Activated CD8-positive, alpha-beta memory T cell treated with anti-CD3 and anti-CD28 coated beads for 36 hours (primary cell): ENCODE results near the gene ALDH3B2. TPM values are rescaled to one million over a fixed set of nuclear protein-coding genes. Genes with fewer than 3 reads are reported as not detected.
"Not testable (repeated sequence)": the region's sequence is repeated elsewhere in the genome, so short reads cannot be mapped to it uniquely, and the experiment has no call there.

Experiments
- CTCF ChIA-PET: fragments of 350-600 bp; sonication (Branson Sonifier 250); formaldehyde crosslinking; loops from one replicate; lab custom pipeline; 2021; ENCODE audit warnings: antibody characterized with exemption; lab: Charles Lee
- POLR2A ChIA-PET: fragments of 350-600 bp; sonication (Branson Sonifier 250); formaldehyde crosslinking; loops from one replicate; lab custom pipeline; 2021; ENCODE audit warnings: antibody characterized with exemption; lab: Charles Lee
- total RNA-seq, 2 experiments: library from RNA; stranded (reverse); gene quantifications; one replicate each; pipeline ENCODE4 v1.2.3, GENCODE V29; 2021

Gene ALDH3B2
- total RNA-seq, 2 experiments from 2014 or later, result not detected

DNA sequence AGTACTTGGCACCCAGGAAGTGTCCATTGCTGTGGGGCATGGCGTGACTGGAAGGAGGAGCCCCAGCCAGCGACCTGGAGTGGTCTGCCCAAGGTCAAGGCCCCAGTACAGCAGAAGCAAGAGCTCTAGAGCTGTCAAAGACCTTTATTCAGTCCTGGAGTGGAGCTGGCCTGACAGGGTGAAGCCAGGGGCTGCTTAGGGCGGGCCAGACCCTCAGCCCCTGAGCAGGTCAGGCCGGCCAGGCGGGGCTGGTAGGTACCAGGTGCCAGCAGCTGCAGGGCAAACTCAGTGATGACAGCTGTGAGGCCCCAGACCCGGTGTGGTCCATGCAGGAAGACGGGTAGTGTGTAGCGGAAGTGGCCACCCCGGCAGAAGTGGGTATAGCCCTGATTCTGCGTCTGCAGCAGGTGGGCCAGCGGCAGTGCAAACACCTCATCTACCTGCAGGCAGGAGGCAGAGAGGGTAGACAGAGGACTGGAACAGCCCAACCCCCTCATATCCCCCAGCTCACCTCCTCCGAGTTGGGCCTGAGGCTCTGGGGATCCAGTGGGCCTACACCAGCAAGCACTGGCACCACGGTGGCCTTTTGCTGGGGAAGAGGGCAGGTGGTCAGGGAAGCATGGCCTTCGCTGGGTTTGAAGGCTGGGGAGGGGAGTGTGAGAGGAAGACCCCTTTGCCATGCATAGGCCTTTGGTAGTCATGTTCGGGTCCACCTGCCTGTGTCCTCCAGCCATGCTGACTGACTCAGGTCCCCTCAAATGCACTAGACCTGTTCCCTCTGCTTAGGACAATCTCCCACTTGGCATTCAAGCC, 46.4 kb downstream of the ALDH3B2 start:
- ChIA-PET POLR2A (interaction anchor here (2.2 to 3.1 kb wide), 2 partner anchors 12 to 15 kb away, joined by 6 to 18 read pairs; no protein-coding TSS in a partner anchor), CTCF (interaction anchor here (1.0 to 4.6 kb wide), 7 partner anchors 8 to 35 kb away, joined by 3 to 42 read pairs (median 7); no protein-coding TSS in a partner anchor)

DNA sequence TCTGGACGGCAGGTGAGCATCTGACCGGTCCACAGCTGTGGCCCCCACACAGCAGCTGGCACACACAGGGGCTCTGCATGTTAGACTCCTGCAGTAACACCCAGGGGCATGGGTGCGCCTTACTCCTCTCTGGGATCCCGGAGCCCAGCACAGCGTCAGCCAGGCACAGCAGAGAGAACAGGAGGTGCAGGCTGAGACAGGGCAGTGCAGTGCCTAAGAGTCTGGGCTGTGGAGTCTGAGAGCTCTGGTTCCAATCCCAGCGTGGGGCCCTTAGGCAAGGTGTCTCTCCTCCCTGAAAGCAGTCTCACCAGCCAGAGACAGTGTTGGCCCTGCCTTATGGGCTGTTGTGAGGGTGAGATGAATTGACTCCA, 47.0 kb downstream of the ALDH3B2 start:
- POLR2A ChIA-PET, result no interaction called here
- CTCF ChIA-PET, result interaction anchor here (4.6 kb wide), 1 partner anchor 12 kb away, joined by 42 read pairs; no protein-coding TSS in a partner anchor

DNA sequence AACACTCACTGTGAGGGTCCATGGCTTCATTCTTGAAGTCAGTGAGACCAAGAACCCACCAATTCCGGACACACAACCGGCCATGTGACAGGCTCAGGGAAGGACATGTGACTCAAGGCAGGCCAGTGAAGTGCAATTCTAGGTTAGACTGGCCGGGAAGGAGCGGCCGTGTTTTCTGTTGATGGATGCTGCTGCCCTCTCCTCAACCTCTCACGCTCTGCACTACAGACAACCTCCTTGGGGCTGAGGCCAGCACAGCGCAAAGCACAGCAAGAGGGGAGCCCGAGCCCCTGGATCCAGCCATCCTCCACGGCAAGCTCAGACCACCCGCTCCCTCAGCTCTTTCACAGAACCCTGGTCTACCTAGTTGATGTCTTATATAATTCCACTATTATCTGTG, 47.5 kb downstream of the ALDH3B2 start:
- CTCF ChIA-PET, result interaction anchor here (4.6 kb wide), 1 partner anchor 12 kb away, joined by 42 read pairs; no protein-coding TSS in a partner anchor
- POLR2A ChIA-PET, result no interaction called here

DNA sequence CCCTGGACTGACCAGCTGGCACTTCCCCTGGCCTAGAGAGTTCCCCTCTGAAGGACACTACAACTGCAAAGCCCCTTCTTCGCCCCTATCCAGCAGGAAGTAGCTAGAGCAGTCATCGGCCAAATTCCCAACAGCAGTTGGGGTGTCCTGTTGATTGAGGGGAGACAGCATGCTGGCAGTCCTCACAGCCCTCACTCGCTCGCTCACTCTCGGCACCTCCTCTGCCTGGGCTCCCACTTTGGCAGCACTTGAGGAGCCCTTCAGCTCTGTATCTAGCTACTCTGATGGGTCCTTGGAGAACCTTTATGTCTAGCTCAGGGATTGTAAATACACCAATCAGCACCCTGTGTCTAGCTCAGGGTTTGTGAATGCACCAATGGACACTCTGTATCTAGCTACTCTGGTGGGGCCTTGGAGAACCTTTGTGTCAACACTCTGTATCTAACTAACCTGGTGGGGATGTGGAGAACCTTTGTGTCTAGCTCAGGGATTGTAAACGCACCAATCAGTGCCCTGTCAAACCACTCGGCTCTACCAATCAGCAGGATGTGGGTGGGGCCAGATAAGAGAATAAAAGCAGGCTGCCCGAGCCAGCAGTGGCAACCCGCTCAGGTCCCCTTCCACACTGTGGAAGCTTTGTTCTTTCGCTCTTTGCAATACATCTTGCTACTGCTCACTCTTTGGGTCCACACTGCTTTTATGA, 48.1 kb downstream of the ALDH3B2 start:
- POLR2A ChIA-PET, result not testable (repeated sequence)
- CTCF ChIA-PET, result interaction anchor here (0.6 to 4.6 kb wide), 2 partner anchors 11 to 31 kb away, joined by 3 to 42 read pairs; no protein-coding TSS in a partner anchor

DNA sequence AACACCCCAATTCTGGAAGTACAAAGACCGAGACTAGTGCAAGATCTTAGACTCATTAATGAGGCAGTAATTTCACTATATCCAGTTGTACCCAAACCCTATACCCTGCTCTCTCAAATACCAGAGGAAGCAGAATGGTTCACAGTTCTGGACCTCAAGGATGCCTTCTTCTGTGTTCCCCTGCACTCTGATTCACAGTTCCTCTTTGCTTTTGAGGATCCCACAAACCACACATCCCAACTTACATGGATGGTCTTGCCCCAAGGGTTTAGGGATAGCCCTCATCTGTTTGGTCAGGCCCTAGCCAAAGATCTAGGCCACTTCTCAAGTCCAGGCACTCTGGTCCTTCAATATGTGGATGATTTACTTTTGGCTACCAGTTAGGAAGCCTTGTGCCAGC, 50.6 kb downstream of the ALDH3B2 start:
- CTCF ChIA-PET, POLR2A ChIA-PET: not testable (repeated sequence)

DNA sequence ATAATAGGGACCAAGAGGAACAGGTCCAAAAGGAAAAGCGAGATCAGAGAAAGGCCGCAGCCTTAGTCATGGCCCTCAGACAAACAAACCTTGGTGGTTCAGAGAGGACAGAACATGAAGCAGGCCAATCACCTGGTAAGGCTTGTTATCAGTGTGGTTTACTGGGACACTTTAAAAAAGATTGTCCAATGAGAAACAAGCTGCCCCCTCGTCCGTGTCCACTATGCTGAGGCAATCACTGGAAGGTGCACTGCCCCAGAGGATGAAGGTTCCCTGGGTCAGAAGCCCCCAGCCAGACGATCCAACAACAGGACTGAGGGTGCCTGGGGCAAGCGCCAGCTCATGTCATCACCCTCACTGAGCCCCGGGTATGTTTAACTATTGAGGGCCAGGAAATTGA, 51.5 kb downstream of the ALDH3B2 start:
- CTCF ChIA-PET, result not testable (repeated sequence)

DNA sequence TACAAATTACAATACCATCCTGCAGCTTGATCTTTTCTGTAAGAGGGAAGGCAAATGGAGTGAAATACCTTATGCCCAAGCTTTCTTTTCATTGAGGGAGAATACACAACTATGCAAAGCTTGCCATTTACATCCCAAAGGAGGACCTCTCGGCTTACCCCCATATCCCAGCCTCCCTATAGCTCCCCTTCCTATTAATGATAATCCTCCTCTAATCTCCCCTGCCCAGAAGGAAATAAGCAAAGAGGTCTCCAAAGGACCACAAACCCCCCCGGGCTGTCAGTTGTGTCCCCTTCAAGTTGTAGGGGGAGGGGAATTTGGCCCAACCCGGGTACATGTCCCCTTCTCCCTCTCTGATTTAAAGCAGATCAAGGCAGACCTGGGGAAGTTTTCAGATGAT, 52.5 kb downstream of the ALDH3B2 start:
- POLR2A ChIA-PET, result interaction anchor here (0.5 kb wide), 1 partner anchor 20 kb away, joined by 5 read pairs; no protein-coding TSS in a partner anchor
- CTCF ChIA-PET, result not testable (repeated sequence)

More for the DNA sequence above, 51.5 kb downstream of the ALDH3B2 start:
- POLR2A ChIA-PET, result not testable (repeated sequence)

DNA sequence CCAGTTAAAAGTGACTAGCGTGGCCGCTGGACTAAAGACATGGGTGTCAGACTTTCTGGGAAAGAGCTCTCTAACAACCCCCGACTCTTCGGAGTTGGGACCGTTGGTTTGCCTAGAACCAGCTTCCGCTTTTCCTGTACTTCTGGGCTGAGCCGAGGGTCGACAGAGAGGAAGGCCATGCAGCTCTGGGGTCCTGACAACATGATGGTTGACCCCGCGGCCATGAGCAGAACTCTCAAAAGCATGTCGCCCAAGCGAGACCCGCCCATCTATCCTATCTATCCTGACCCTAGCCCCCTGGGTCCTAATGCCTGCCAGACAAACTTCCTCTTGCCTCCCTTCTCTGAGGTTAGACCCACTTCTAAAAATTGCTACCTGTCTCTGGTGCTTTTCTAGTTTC, 53.8 kb downstream of the ALDH3B2 start:
- CTCF ChIA-PET, POLR2A ChIA-PET: not testable (repeated sequence)

DNA sequence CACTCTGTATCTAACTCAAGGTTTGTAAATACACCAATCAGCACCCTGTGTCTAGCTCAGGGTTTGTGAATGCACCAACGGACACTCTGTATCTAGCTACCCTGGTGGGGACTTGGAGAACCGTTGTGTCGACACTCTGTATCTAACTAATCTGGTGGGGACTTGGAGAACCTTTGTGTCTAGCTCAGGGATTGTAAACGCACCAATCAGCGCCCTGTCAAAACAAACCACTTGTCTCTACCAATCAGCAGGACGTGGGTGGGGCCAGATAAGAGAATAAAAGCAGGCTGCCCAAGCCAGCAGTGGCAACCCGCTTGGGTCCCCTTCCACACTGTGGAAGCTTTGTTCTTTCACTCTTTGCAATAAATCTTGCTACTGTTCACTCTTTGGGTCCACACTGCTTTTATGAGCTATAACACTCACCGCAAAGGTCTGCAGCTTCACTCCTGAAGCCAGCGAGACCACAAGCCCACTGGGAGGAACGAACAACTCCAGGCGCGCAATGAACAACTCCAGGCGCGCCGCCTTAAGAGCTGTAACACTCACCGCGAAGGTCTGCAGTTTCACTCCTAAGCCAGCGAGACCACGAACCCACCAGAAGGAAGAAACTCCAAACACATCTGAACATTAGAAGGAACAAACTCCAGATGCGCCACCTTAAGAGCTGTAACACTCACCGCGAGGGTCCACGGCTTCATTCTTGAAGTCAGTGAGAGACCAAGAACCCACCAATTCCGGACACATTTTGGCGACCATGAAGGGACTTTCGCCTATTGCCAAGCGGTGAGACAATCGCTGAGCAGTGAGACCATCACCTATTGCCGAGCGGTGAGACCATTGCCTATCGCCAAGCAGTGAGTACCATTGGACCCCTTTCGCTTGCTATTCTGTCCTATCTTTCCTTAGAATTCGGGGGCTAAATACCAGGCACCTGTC, 54.5 kb downstream of the ALDH3B2 start:
- POLR2A ChIA-PET, result not testable (repeated sequence)
- CTCF ChIA-PET, result interaction anchor here (1.2 kb wide), 1 partner anchor 9 kb away, joined by 3 read pairs; no protein-coding TSS in a partner anchor

DNA sequence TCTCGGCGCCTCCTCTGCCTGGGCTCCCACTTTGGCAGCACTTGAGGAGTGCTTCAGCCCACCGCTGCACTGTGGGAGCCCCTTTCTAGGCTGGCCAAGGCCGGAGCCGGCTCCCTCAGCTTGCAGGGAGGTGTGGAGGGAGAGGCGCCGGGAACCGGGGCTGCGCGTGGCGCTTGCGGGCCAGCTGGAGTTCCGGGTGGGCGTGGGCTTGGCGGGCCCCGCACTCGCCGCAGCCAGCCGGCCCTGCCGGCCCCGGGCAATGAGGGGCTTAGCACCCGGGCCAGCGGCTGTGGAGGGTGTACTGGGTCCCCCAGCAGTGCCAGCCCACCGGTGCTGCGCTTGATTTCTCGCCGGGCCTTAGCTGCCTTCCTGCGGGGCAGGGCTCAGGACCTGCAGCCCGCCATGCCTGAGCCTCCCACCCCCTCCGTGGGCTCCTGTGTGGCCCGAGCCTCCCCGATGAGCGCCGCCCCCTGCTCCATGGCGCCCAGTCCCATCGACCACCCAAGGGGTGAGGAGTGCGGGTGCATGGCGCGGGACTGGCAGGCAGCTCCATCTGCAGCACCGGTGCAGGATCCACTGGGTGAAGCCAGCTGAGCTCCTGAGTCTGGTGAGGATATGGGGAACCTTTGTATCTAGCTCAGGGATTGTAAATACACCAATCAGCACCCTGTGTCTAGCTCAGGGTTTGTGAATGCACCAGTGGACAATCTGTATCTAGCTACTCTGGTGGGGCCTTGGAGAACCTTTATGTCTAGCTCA, 55.3 kb downstream of the ALDH3B2 start:
- POLR2A ChIA-PET, result not testable (repeated sequence)

DNA sequence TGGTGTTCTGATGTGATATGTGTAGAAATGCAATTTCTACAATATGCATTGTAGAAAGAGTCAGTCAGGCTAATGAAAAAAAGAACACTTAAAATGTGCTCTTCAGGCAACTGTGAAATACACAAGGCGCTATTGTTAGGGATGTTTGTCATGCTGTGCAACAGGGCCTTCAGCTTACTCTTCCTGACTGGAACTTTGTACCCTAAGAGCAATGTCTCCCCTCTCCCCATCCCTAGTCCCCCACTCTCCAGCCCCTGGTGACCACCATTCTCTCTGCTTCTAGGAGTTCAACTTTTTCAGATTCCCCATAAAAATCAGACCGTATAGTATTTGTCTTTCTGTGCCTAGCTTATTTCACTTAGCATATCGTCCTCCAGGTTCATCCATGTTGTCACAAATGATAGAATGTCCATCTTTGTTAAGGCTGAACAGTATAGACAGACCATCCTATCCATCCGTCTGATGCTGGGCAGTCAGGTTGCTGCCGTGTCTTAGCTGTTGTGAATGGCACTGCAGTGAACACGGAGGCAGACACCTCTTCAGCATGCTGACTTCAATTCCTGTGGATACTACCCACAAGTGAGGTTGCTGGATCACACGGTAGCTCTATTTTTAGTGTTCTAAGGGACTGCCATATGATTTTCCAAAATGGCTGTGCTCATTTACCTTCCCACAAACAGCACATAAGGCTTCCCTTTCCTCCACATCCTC, 57.0 kb downstream of the ALDH3B2 start:
- POLR2A ChIA-PET, result interaction anchor here (0.7 to 3.5 kb wide), 2 partner anchors 12 kb away, joined by 3 to 18 read pairs; partner anchors contain the start of gene NUDT8
- CTCF ChIA-PET, result interaction anchor here (5.7 kb wide), 1 partner anchor 11 kb away, joined by 42 read pairs; the partner anchor contains the start of gene NUDT8

More for the DNA sequence above, 55.3 kb downstream of the ALDH3B2 start:
- CTCF ChIA-PET, result interaction anchor here (1.2 kb wide), 1 partner anchor 10 kb away, joined by 3 read pairs; no protein-coding TSS in a partner anchor

DNA sequence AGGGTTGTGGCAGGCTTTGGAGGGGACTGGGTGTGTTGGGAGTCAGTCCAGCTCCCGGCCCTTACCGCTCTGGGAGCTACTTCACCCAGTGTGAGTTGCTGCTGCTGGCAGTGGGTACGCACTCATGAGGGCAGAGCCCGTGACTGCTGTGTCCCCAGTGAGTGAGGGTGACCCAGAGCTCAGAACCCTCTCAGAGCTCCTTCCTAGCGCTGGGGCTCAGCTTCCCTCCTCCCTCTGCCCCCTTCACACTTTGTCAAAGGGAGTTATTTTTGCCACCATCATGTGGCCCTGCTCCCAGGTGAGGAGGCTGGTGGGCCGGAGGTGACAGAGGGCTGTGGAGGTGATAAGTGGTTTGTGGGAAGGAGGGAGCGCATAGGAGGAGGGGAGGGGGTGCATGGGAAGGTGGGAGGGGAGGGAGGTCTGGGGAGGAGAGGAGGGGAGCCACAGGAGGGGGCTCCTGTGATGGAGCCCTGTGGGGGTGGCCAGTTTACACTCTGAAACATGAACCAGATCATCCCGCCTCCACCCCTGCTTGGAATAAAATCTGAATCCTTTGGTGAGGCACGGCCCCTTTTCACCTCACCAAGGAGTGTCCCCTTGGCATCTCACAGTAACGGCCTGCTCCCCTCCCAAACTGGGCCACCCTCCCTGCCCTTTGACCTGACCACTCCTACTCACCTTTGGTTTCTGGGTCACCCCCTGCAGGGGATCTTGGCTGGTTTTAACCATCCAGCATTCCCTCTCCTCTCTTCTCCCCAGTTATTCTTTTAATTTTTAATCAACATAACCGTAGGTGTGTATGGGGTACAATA, 57.8 kb downstream of the ALDH3B2 start:
- POLR2A ChIA-PET, result interaction anchor here (3.5 kb wide), 1 partner anchor 13 kb away, joined by 18 read pairs; the partner anchor contains the start of gene NUDT8
- CTCF ChIA-PET, result interaction anchor here (1.3 to 5.7 kb wide), 2 partner anchors 12 to 30 kb away, joined by 3 to 42 read pairs; partner anchors contain the start of gene NUDT8

DNA sequence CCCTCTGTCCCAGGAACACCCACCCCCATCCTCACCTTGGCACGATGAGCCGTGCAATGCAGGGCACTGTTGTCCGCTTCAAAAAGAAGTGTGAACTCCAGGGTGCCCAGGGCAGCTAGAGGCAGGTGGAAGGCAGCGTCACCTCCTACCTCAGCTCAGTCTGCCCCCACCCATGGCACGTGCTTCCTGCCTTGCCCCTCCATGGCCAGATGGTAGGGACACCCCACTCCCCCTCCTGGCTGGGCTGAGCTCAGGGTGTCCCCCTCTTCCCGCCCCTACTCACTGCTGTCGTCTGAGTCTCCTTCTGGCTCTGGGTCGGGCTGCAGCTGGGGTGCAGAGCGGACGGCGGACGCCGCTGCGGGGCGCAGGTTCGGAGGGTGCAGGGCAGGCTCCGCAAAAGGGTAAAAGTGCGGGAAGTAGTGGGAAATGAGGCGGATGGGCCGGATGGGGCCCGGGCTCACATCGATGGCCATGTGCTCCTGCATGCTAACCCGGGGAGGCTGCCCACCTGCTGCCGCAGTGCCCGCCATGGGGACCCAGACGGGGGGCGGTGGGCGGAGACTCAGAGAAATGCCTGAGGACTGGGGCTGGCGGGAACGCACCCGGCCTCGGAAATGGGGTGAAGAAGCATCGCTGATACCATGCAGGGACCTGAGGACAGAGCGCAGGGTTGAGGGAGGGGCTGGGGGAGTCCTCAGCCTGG, 58.5 kb downstream of the ALDH3B2 start:
- POLR2A ChIA-PET, result interaction anchor here (3.5 kb wide), 1 partner anchor 13 kb away, joined by 18 read pairs; the partner anchor contains the start of gene NUDT8

DNA sequence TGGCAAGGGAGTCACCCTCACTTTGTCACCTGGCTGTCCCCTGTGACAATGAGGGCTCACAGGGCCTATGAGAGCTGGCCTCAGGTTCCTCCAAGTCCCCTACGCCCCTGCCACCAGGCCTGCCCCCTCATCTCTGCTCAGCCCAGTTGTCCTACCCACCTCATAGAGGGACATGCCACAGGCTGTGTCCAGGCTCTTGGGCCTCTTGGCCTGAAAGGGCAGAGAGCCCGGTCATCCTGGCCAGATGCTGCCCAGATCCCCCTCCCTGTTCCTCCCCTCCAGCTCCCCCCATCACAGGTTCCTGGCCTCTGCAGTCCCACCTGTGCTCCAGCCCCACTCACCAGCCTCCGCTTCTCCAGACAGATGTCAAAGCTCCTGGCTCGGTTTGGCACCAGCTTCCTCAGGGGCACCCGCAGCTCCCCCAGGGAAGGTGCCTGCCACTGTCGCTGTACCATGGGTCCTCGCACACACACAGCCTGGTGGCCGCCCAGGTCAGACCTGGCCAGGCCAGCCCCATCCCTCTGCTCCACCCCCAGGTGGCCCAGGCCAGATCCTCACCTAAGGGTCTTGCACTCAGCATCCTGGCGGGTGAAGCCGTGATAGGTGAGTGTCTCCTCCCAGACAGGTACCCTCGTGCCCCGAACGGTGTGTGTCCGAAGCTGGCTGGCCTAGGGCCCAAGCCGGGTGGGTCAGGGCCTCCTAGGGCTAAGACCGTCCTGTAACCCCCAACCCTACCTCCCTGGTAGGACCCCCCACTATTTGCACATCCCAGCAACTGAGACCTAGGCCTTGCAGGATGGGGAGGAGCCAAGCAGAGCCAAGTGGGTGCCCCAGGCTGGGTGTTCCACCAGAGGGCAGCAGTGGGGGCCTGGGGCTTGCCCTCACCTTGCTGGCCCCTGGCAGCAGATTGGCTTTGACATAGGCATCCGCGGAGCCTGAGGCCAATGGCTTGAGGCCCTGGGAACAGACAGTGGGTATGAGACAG, 59.4 kb downstream of the ALDH3B2 start:
- ChIA-PET CTCF (interaction anchor here (0.5 to 5.7 kb wide), 7 partner anchors 14 to 490 kb away, joined by 3 to 42 read pairs (median 3); partner anchors contain the start of genes ACY3, GSTP1 and NUDT8), POLR2A (interaction anchor here (0.7 to 3.5 kb wide), 4 partner anchors 14 to 1562 kb away, joined by 3 to 18 read pairs (median 4); partner anchors contain the start of gene NUDT8)

More for the DNA sequence above, 58.5 kb downstream of the ALDH3B2 start:
- CTCF ChIA-PET, result interaction anchor here (0.9 to 5.7 kb wide), 3 partner anchors 13 to 39 kb away, joined by 3 to 42 read pairs (median 3); partner anchors contain the start of gene NUDT8
